ENCODE results near the gene ERI3.
A peak's percentile ranks its signal among the peaks of the same experiment; 100 is the strongest.

Gene ERI3

DNA sequence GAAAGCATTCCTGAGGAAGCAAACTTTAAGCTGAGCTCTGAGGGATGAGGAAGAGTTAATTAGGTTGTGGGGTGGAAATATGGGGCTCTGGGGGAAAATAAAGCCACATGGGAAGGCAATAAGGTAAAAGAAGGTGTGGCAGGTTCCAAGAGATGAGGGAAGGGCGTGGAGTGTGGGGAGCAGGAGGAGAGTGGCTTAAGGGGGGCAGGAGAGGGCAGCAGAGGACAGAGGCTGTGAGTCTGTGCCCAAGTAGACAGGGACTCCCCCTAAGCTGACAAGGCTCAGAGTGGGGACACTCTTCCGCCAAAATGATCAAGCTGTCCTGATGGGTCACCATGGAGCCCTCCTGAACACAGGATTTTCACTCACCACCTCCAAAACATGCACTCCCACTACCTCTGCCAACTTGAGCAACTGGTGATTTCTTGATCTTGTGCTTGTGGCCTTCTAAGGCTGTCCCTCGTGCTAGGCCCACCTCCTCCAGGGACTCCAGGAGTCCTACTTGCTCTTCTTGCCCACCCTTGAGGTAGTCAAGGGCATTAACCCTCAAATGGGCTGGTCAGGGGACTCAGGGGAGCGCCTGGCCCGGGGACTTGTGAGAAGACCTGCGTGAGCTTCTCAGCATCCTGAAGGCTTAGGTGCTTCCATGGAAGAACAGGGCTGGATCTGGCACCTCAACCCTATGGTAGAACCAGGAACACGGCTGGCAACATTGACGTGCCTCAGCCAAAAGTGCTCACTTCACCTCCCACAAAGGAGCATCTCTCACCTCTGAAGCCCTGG, 118.4 kb downstream of the ERI3 start:
- no peak for DNase-seq (ENCODE audit: low spot score)

DNA sequence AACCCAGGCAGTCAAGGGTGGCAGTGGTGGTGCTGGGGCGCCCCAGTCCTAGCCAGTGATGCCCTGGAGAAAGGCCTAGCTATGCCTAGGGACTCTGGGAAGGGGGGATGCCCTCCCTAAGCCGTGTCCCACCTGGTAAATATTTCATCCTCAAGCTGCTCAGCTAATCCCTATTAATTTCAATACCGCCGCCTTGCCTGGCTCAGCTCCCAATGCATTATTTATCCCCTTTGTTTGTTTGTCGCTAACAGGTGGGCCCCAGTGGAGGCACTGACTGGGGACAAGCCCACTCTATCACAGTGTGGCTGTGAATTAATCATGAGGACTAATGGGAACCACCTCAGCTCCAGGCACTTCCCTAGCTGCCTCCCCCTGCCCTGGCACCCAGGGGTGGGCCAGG, 119.2 kb downstream of the ERI3 start:
- DNase-seq (ENCODE audit: low spot score): no peak

DNA sequence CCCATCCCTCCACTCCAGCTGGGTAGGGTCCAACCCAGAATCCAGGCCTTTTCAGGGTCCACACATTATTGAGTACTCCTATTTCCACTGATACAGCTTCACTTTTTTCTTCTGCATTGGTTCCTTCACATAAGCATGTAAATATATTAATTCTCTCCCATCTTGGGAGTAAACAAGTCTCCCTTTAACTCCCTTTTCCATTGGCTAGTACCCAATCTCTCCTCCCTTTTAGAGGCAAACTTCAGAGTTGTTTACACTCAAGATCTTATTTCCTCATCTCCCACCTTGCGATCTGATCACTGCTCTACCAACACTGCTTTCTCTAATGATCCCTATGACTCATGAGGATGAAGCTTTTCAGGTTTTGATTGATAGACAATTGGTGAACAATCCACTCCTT, 121.5 kb downstream of the ERI3 start:
- no peak for DNase-seq (ENCODE audit: low spot score)

DNA sequence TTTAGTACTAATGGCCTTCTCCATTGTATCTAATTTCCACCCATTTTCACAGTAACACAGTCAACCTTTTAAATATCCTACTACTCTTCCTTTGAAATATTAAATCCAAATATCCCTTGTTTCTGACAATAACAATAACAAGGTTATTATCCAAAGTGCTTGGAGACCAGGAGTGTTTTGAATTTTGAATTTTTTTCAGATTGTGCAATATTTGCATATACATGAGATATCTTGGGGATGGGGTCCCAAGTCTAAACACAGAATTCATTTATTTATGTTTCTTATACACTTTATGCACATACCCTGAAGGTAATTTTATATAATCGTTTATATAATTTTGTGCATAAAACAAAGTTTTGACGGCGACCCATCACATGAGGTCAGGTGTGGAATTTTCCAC, 124.3 kb downstream of the ERI3 start:
- no peak for DNase-seq (ENCODE audit: low spot score)

DNA sequence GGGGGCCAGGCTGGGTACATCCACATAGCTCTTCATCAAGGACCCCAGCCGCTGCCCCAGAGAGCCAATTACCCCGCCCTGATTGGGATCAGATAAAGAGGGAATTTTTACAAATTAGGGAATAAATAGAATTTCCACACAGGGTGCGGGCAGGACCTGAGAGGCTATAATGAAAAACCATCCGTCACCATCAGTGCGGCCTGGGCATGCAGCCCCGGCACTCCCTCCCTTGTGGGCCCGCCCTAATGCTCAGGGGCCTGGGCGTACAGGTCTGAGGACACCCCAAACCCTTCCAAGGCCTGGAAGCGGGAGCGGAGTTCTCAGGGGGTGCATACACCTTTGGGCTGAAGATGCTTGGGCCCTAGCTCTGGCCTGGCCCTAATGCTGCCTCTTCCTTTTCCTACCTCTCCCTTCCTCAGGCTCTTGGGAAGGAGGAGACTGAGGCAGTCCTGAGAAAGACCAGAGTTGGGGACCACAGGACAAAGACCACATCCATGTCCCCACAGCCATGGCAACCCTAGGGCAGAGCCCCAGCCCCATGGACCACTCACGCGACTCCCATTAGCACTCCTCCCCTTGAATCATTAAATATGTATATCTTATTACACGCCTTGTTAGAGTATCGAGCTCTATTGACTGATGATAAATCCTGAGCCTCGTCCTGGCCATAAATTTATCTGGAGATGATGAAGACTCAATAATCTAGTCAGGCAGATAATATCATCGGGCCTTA, 125.5 kb downstream of the ERI3 start:
- DNase-seq (ENCODE audit: low spot score): no peak

DNA sequence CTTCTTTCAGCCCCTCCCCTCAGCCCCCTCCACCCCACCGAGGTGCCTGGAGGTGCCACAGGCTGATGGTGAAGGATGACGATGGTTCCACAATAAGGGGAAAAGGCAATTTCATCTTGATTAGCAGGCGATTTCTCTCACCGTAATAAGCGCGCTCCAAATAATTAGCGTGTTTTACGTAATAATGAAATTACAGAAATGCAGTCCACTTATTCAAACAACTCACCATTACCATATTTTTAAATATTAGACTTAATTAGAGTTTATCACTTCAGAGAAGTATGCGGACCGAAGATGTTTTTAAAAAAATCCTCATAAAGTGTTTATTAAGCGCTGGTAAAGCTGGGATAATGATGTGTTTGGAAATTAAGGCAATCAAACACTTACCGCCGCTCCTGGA, 126.8 kb downstream of the ERI3 start:
- no peak for DNase-seq (ENCODE audit: low spot score)

DNA sequence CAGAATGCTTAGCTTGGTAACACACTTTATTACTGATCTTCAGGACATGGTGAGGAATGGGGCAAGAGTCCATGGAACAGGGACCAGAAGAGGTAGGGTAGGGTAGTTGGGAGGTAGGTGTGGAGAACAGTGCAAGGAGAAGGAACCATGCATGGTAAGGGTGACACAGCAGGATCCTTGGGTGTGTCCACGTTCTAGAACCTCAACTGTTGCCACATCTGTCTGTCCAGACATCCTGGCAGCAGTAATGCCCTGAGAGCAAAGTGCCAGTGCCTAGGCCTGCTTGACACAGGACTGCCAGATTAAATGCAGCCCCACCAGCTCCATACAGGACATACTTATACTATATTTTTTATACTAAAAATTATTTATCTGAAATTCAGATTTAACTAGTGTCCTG, 127.8 kb downstream of the ERI3 start:
- no peak for DNase-seq (ENCODE audit: low spot score)

DNA sequence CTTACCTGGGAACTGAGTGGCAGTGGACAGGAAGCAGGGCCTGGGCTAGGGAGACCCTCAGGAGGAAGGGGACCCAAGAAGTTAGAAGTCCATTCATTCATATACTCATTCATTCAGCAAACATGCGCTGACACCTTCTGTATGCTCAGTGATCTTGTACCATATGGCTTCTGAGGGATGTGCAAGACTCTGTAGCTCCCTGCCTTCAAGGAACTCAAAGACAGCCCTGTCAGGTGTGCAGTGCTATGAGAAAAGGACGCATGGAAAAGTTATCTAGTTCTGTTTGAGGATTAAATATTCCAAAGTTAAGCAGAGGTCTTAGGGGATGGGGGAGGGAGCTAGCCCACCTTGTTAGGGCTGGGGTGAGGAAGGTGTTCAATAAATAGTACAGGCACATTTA, 129.3 kb downstream of the ERI3 start:
- no peak for DNase-seq (ENCODE audit: low spot score)

DNA sequence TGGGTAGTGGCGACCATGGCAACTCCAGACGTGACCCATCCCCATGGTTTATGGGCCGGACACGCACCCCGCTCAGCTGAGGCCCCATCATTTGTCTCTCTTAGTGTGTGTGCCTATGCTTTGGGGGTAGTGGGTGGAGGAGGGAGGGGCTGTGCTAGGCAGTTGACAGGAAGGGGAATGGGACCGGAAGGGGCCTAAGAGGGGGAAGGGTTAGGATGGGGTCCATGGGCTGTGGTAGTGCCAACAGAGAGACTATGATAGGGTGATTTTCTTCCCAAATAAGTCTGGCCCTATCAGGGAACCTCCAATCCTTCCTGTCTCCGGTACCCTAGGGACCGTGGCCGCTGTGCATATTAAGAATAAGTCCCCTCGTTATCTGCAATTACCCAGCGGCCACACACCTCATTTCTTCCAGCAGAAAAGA, 131.9 kb downstream of the ERI3 start:
- DNase-seq (ENCODE audit: low spot score): no peak

DNA sequence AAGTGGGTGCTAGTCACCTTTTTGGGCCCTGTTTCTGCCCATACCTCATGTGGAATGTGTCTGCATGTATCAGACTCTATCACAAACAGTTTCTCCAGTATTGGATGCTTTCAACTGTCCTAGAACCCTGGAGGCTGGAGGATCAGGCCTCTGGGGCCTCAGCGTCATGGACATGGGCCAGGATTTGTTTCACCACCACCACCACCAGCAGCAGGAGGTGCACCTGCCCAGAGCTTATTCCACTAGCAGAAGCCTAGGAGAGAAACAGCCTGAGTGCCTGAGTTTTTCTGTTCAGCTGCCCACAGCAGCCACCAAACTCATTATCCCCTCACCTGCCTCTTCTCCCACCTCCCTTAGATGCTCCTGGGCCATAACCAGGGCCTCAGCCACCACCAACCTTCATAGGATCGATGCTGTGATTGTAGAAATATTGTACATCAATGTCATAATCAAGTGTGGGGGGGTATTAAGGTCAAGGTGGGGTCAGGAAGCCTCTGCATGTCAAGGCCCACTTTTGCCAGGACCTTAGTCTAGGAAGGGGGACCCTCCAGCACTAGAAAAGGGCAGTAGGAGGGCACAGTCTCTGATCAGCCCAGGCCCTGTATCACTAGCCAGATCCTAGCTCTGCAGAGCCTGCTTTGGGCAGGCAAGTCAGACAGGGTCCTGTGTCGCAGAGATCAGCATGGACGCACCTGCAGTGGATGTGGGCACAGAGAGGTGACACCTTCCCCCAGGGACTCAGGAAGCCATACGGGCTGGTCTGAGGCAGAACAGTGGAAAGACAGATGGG, 132.5 kb downstream of the ERI3 start:
- DNase-seq (ENCODE audit: low spot score): no peak

DNA sequence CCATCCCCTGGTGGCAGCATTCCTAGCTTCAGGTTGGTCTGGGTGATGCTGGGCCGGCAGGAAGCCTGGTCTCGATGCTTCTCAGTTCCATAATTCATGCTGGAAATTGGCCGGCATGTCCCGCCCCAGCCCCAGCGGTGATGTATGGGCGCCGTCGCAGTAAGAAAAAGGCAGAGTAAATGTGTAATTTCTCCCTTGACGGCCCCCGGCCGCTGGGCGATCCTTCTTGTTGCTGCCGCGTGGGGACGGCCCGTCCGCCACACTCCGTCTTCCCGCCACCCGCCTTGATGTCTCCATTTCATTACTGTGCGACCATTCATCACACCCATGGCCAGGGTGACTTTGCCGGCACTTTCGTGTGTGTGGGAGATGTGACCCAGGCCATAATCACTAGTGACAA, 133.3 kb downstream of the ERI3 start:
- no peak for DNase-seq (ENCODE audit: low spot score)

DNA sequence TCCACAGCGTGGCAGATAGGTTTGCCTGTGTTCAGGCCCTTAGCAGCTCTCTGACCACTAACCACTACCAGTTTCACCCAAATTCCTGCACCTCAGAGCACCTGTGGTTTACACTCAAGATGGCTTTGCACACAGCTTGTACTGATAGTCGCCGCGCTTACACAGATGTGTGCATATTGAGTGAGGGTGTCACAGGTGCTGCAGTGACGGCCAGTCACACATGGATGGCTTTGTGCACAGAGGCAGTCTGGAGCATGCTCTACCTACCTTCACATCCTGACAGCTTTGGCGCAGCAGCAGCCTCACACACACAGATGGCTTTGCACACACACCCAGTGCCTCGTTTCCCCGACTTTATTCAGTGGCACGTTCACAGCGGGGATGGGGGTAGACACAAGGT, 134.3 kb downstream of the ERI3 start:
- no peak for DNase-seq (ENCODE audit: low spot score)

DNA sequence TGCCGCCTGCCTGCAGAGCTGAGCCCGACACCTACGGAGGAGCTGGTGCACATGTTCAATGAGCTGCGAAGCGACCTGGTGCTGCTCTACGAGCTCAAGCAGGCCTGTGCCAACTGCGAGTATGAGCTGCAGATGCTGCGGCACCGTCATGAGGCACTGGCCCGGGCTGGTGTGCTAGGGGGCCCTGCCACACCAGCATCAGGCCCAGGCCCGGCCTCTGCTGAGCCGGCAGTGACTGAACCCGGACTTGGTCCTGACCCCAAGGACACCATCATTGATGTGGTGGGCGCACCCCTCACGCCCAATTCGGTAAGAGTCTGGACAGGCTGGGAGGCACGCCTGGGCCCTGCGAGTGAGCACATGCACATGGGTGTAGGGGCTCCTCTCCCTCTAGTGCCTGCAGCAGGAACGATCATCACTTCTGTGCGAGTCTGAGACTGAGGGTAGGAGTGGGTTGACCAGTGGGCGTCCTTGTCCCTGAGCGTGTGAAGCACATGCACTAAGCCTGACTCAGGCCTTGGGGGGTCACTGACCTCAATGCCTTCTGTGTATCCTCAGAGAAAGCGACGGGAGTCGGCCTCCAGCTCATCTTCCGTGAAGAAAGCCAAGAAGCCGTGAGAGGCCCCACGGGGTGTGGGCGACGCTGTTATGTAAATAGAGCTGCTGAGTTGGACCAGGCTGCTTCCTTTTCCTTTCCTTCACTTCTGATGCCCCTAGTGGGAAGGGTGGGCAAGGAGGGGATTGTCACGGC, 134.9 kb downstream of the ERI3 start:
- no peak for DNase-seq (ENCODE audit: low spot score)

DNA sequence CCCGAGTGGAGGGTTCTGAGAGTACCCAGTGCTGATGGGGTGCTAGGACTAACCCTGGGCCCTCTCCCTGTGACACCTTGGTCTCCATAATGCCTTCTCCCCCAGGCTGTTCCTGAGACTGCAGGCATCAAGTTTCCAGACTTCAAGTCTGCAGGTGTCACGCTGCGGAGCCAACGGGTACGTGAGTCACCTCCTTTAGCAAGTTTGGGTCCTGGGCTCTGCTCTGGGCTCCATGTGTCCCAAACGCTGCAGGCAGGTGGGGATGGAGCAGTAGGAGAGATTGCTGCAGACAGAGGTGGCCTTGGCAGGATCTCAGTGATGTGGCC, 135.8 kb downstream of the ERI3 start:
- no peak for DNase-seq (ENCODE audit: low spot score)

DNA sequence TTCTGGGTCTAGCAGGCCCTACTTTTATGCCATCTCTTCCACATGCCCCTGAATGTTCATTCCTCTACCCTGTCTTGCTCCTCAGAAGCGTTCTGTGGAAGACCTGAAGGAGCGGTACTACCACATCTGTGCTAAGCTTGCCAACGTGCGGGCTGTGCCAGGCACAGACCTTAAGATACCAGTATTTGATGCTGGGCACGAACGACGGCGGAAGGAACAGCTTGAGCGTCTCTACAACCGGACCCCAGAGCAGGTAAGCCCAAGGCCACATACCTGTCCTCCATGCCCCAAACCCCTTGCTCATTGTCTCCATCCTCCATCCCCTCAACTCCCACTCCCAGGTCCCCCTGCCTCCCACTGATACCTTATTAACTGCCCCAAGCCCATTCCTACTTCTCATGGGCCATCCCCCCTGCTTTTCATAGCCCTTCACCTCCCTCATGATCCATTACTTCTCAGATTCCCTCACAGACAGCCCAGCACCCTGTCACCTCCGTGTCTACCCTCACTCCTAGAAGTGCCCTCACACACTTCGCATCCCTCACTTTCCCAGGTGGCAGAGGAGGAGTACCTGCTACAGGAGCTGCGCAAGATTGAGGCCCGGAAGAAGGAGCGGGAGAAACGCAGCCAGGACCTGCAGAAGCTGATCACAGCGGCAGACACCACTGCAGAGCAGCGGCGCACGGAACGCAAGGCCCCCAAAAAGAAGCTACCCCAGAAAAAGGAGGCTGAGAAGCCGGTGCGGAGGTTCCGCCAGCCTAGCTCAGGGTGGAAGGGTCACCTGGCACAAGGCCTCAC, 136.4 kb downstream of the ERI3 start:
- DNase-seq (ENCODE audit: low spot score): no peak

DNA sequence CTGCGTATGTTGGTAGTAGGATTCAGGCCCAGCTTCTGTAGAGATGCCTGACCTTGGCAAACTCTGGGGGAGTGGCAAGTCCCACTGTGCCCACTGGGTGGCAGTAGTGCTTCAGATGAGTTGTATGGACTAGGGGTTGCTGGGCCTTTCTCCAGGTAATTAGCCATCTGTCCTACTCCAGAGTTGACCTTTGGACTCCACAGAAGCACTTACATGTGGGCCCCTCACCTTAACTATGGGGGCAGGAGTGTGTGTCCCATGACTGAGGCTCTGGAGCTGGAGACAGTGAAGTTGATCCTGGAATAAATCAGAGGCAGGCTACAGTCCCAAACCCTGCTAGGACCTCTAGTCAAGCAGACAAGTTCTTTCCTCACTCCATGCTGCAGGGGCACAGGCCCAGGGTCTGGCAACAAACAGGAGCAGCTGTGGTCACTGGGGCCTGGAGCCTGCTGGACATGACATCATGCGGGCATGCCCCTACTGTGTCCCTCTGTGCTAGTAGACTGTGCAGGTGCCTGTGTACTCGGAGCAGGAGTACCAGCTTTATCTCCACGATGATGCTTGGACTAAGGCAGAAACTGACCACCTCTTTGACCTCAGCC, 137.1 kb downstream of the ERI3 start:
- peak; percentile 80 for DNase-seq (ENCODE audit: low spot score)

DNA sequence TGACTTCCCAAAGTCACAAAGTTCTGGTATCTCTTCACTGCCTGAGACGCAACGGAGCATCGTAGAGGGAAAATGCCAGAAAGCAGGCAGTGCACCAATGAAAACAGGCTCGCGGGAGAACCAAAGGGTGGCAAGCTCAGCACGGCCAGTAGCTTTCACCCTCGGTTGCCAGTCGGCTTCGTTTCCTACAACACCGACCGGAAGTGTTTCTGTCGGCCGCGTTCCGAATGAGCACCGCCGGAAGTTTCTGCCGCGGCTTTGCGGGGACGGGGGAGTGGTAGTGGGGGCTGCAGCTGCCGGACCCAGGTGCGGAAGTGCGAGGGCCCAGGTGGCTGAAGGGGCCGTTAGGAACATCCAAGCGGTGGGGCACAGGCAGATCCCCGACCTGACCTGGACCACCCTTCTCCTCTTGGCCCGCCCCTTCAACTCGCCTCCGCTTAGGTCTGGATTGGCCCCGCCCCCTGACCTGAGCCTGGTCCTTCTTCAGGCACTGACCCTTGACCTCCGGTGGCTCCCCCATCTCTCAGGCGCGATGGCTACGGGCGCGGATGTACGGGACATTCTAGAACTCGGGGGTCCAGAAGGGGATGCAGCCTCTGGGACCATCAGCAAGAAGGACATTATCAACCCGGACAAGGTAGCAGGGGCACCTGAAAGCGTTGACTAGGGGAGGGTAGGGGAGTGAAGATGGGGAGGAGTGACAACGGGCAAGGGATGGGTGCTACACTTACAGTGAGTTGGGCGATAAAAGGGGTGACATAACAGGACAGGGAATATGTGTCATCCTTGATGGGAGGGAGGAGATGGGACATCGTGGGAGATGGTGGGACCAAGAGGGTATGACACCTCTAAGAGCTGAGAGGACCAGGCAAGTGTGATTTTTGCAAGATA, 141.6 kb downstream of the ERI3 start, which contains the start of gene DMAP1:
Gene DMAP1 (plus strand): TSS at position 250 of the 891 bp plus-strand sequence. CDS start 283 bp downstream, at position 533.
- peak; percentile 86 for DNase-seq (ENCODE audit: low spot score)

DNA sequence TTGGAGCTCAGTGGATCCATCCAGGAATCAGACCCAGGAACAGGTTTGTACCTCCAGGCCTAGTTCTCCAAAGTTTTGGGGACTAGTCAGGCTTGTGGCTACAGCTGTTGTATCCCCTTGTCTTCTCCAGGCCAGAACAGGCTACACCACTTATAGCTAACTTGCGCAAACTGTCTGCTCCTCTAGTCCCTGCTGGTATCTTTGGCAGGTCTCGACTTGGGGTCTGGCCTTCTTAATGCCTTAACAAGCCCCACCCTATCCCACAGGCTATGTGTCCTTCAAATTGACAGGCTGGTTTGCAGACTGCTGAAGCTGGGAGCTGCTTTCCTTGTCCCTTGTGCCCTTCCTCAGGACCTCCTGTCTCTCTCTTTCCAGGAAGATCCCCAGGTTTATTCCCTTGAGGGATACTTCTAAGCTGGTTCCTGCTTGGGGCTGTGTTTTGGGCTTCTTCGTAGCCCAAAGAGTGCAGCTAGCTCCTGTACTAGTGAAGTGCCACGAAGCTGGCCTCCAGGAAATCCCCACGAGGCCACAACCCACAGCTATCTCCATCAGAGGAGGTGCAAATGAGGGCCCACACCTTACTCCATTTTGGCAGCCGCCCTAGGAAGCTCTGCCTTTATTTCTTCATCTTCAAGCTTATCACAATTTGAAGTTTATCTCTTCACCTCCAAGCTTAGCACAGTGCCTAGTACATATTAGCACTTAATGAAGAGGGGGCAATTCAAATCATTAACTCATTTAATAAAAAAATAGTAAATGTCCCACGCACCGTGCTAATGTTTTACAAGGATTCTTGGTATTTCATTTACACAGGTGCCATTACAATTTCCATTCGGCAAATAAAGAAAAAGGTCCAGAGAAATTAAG, 142.5 kb downstream of the ERI3 start:
- DNase-seq (ENCODE audit: low spot score): no peak

DNA sequence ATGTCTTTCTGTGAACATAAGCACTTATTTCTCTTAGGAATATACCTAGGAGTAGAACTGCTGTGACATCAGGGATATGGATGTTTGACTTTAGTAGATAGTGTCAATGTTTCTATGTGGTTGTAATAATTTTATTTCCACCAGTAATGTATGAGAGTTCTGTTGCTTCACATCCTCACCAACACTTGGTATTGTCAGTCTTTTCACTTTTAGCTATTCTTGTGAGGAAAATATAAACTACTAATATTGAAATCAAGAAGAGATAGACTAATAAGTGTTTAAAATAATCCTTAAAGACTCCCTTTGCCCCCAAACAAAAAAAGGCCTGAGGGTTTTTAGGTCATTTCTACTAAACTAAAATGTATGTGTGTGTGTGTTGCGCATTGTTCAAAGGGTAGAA, 144.5 kb downstream of the ERI3 start:
- no peak for DNase-seq (ENCODE audit: low spot score)

Measured in pons (tissue), 1 donor.